Naive thymus-derived CD8-positive, alpha-beta T cell (primary cell): Measurements from ENCODE around the gene PSME4. TPM values are rescaled to one million over a fixed set of nuclear protein-coding genes. Genes with fewer than 3 reads are reported as not detected.

Experiments used
- ATAC-seq, 2 donors: fragments of 150-1000 bp; cut with Tn5 transposase in 1 of 2; sonication (Bioruptor Pico), chemical (Tn5 transposase) in 1 of 2; 1 replicate in 1 of 2; 2 replicates in 1 of 2; pipeline ENCODE4 v1.10.0; 2021; ENCODE audit warnings: mild to moderate bottlenecking in 2 of 2, moderate library complexity in 2 of 2
- POLR2A ChIA-PET: fragments of 350-600 bp; sonication (Branson Sonifier 250); formaldehyde crosslinking; loops from one replicate; lab custom pipeline; 2021; ENCODE audit warnings: antibody characterized with exemption; lab: Charles Lee
- DNase-seq, 10 donors: peaks; one replicate each; pipeline versions ENCODE4 v3.0.0 to v3.0.0-alpha.2; 2020 to 2022
- H3K27ac Mint-ChIP-seq, 10 donors: one replicate each; pipeline ENCODE4 v1.8.0; 2020 to 2022; ENCODE audit warnings: mild to moderate bottlenecking in 10 of 10, mixed read lengths in 10 of 10, moderate library complexity in 4 of 10, inconsistent platforms in 1 of 10
- H3K27me3 Mint-ChIP-seq, 5 donors: one replicate each; pipeline ENCODE4 v1.8.0; 2021 to 2022; ENCODE audit warnings: mixed read lengths in 5 of 5
- H3K36me3 Mint-ChIP-seq, 3 donors: one replicate each; pipeline ENCODE4 v1.8.0; 2020 to 2022; ENCODE audit warnings: mixed read lengths in 3 of 3, mild to moderate bottlenecking in 2 of 3, inconsistent platforms in 1 of 3
- H3K4me1 Mint-ChIP-seq, 4 donors: one replicate each; pipeline ENCODE4 v1.8.0; 2021 to 2022; ENCODE audit warnings: mixed read lengths in 4 of 4
- H3K4me3 Mint-ChIP-seq, 10 donors: one replicate each; pipeline ENCODE4 v1.8.0; 2020 to 2022; ENCODE audit warnings: mild to moderate bottlenecking in 10 of 10, mixed read lengths in 10 of 10, moderate library complexity in 6 of 10, inconsistent platforms in 1 of 10
- H3K9me3 Mint-ChIP-seq, 9 donors: one replicate each; pipeline ENCODE4 v1.8.0; 2020 to 2022; ENCODE audit warnings: mixed read lengths in 9 of 9, mild to moderate bottlenecking in 3 of 9, inconsistent platforms in 1 of 9, moderate library complexity in 1 of 9
- polyA plus RNA-seq, 3 donors: library from polyadenylated mRNA; unstranded; fragments of 300-500 nt; fragmentation: Illumina TruSeq; gene quantifications; one replicate each; pipeline ENCODE4 v1.2.3, GENCODE V29; 2021
- total RNA-seq, 8 experiments: library from RNA in 2 of 8; stranded (reverse) in 2 of 8; gene quantifications; one replicate each; pipeline ENCODE4 v1.2.3 and lab custom pipeline; 2021 to 2026

Gene PSME4
- total RNA-seq (10 to 100 TPM; 58.1 to 59.9 TPM), polyA plus RNA-seq (1 to 10 TPM; 3.5 to 4.3 (median 3.8) TPM), total RNA-seq (lab: John Stamatoyannopoulos, UW) (71.1 to 112 (median 78.8) reads per million in 6 experiments)

DNA sequence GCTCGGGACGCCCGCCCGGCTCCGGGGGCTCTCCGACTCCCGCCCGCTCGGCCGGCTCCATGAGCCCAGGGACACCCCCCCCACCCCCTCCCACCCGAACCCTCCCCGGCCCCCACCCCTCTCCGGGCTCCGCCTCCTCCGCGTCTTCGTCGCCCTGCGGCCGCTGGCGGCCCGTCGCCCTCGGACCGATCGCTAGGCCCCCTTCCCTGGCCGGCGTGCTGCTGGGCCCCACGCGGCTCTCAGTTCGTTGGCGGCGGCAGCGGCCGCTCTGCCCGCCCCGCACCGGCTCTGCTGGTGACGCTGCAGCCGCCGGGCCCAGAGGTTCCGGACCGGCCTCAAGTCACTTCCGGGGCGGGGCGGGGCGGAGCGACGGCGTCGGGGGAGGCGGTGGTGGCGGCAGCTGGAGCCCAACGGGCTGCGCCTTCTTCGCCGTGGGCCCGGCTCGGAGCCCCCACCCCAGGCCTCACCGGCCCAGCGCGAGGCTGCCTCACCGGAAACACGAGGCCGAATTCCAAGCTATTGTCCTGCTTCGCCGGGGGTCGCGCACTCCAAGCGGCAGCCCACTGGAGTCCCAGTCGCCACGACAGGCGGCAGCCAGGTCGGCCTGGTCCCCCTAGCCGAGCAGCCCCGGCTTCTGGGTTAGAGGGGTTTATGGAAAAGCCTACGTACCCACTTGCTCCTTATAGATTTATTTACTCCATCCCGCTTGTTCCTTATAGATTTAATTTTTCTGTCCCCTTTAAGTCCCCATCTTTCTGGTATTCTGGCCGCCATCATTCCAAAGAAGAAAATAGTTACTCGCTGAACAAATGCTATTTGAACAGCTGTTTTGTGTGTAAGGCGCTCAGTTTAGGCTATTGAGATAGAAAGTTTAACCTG is at the start of gene PSME4:
TSS of gene PSME4 (minus strand) at position 270 of the 879 bp plus-strand sequence. CDS start at position 61, 209 bp downstream.
- H3K27ac Mint-ChIP-seq: peak within 1 kb of the TSS; percentile 88 to 99 (median 96)
- H3K36me3 Mint-ChIP-seq: peaks cover 11 to 36% (median 16%) of the 10 kb centered on the region in 3 donors
- ATAC-seq: peak; percentile 89 to 90
- H3K4me1 Mint-ChIP-seq: peaks cover 34 to 67% (median 61%) of the 10 kb centered on the region in 4 donors
- H3K9me3 Mint-ChIP-seq: no peaks in the 10 kb centered on the region
- H3K27me3 Mint-ChIP-seq: no peaks in the 10 kb centered on the region
- peak; percentile 86 to 96 (median 91) for DNase-seq
- POLR2A ChIA-PET: interaction anchor here (0.7 to 5.0 kb wide), 20 partner anchors 8 to 145 kb away, joined by 3 to 46 read pairs (median 4); partner anchors contain the start of gene ACYP2
- peak within 1 kb of the TSS; percentile 86 to 100 (median 96) for H3K4me3 Mint-ChIP-seq

DNA sequence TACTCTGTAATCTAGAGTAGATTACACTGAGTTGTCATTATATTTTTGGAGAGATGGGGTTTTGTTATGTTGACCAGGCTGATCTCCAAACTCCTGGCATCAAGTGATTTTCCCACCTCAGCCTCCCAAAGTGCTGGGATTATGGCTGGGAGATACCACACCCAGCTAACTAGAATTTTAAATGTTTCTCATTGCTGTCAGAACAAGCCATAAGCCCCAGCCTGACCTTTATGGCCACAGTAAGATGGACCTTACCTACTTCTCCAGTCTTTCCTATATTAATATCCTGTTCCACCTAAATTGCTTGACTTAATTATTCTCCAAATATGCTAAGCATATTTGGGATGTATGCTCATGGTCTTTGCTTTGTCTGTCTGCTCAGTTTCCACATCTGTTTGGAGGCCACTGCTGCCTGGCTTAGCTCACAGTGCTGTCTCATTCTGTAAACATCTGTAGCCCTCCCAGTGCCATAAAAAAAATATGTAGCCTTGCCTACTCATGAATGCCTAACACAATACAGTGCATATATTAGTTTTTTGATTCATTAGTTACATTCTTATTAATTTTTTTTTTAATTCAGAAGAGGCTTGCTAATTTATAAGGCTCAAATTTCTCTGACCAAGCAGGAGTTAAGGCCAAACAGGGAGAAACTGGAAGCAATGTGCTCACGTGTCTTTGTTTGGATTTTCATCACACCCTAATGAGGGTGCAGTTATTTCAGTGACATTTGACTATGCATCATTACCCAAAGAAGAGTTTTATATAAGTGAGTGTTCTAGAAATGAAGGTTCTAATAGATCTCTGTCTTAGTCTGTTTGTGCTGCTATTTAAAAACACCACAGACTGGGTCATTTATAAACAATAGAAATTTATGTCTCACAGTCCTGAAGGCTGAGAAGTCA is 45.3 kb upstream of the PSME4 start:
- peaks cover 0 to 11% (median 5%) of the 10 kb centered on the region in 9 donors for H3K9me3 Mint-ChIP-seq
- ATAC-seq: no peak
- H3K4me1 Mint-ChIP-seq: peaks cover 19 to 48% (median 42%) of the 10 kb centered on the region in 4 donors

DNA sequence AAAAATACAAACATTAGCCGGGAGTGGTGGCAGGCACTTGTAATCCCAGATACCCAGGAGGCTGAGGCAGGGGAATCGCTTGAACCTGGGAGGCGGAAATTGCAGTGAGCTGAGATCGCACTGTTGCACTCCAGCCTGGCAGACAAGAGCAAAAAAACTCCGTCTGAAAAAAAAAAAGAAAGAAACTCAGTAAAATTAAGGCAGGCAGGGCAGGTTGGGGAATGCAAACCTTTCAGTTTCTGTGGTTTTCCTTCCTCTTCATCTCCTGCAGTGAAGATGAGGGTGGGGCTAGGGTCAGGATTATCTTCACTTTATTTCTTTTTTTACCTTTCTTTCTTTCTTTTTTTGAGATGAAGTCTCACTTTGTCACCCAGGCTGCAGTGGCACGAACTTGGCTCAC is 43.2 kb upstream of the PSME4 start:
- POLR2A ChIA-PET: interaction anchor here (0.7 to 4.5 kb wide), 4 partner anchors 19 to 44 kb away, joined by 3 to 24 read pairs (median 5); partner anchors contain the start of gene PSME4
- no peaks in the 10 kb centered on the region for H3K27me3 Mint-ChIP-seq
- peaks cover 23 to 55% (median 51%) of the 10 kb centered on the region in 4 donors for H3K4me1 Mint-ChIP-seq
- ATAC-seq (peak; percentile 78 to 80), DNase-seq (peak in 3 of 10 donors; percentile 40 to 42 (median 42))
- H3K36me3 Mint-ChIP-seq: peaks cover 5 to 6% (median 6%) of the 10 kb centered on the region in 3 donors
- H3K4me3 Mint-ChIP-seq: peak overlapping the region; percentile 52 to 84 (median 76)
- H3K9me3 Mint-ChIP-seq: peaks cover 0 to 2% (median 0%) of the 10 kb centered on the region in 9 donors
- peak overlapping the region; percentile 85 to 97 (median 94) for H3K27ac Mint-ChIP-seq

More for the DNA sequence above, 45.3 kb upstream of the PSME4 start:
- POLR2A ChIA-PET: interaction anchor here (0.7 kb wide), 1 partner anchor 24 kb away, joined by 6 read pairs; no protein-coding TSS in a partner anchor
- Mint-ChIP-seq H3K4me3 (peak overlapping the region in 1 of 10 donors; percentile 1), H3K36me3 (peaks cover 8 to 16% (median 10%) of the 10 kb centered on the region in 3 donors), H3K27ac (peak overlapping the region; percentile 73 to 91 (median 86)), H3K27me3 (no peaks in the 10 kb centered on the region)
- DNase-seq: no peak

DNA sequence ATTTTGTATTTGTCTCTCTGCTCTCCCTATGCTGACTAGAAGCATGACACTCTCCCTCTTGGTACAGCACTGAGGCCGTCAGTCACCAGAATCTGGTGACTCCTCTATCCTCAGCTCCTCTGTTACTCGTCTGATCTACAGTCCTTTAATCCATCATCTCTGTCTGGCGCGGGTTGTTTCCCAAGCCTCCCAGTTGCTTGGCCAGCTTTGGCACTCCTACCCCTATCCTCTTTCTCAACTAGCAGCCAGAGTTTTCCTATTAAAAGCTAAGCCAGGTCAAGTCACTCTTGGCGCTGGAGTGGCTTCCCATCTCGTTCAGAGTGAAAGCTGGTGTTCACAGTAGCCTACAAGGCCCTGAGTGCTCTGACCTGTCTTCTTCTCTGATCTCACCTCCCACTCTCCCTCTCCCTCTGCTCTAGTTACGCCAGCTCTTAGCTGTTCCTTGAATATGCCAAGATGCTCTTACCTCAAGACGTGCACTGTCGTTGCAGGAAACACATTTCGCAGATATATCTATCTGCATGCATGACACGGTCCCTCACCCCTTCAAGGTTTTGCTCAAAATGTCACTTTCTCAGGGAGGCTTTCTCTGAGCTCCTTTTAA is 41.8 kb upstream of the PSME4 start:
- Mint-ChIP-seq H3K27me3 (no peaks in the 10 kb centered on the region), H3K36me3 (peaks cover 0 to 3% (median 2%) of the 10 kb centered on the region in 3 donors), H3K4me1 (peaks cover 23 to 56% (median 52%) of the 10 kb centered on the region in 4 donors), H3K9me3 (no peaks in the 10 kb centered on the region), H3K27ac (peak overlapping the region; percentile 83 to 97 (median 91)), H3K4me3 (peak overlapping the region in 9 of 10 donors; percentile 25 to 77 (median 55))
- ATAC-seq: peak; percentile 26 to 44
- POLR2A ChIA-PET: interaction anchor here (0.5 to 4.5 kb wide), 7 partner anchors 8 to 81 kb away, joined by 3 to 24 read pairs (median 5); partner anchors contain the start of gene PSME4
- DNase-seq: peak in 1 of 10 donors; percentile 4

DNA sequence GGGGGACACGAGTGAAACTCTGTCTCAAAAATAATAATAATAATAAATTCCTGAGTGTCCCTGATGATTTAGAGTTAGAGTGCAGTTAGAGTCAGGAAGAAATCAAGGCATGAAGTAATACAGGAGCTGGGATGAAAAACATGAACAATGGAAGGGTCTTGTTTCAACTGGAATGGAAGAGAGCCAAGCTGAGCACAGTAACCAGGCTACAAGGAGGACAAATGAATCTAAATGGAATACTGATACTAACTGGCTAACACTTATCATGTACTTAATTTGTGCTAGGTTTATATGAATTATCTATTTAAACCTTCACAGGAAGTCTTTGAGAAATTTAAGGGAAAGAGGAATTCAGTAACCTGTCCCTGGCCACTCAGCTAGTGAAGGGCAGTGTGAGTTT is 38.8 kb upstream of the PSME4 start:
- POLR2A ChIA-PET: interaction anchor here (0.9 to 1.0 kb wide), 2 partner anchors 11 to 38 kb away, joined by 3 to 4 read pairs; partner anchors contain the start of gene PSME4
- Mint-ChIP-seq H3K9me3 (no peaks in the 10 kb centered on the region), H3K36me3 (no peaks in the 10 kb centered on the region), H3K4me3 (no peak overlapping the region), H3K27me3 (no peaks in the 10 kb centered on the region), H3K4me1 (peaks cover 19 to 40% (median 39%) of the 10 kb centered on the region in 4 donors), H3K27ac (peak overlapping the region in 7 of 10 donors; percentile 15 to 77 (median 52))
- DNase-seq (no peak), ATAC-seq (no peak)

GRCh38 chr2:54008439-54008838 is 37.6 kb upstream of the PSME4 start:
- ATAC-seq (no peak), DNase-seq (no peak)
- no peaks in the 10 kb centered on the region for H3K27me3 Mint-ChIP-seq
- peak overlapping the region in 3 of 10 donors; percentile 31 to 77 (median 35) for H3K27ac Mint-ChIP-seq
- no peak overlapping the region for H3K4me3 Mint-ChIP-seq
- POLR2A ChIA-PET: interaction anchor here (0.5 kb wide), 1 partner anchor 38 kb away, joined by 3 read pairs; no protein-coding TSS in a partner anchor
- no peaks in the 10 kb centered on the region for H3K36me3 Mint-ChIP-seq
- peaks cover 14 to 32% (median 28%) of the 10 kb centered on the region in 4 donors for H3K4me1 Mint-ChIP-seq
- H3K9me3 Mint-ChIP-seq: no peaks in the 10 kb centered on the region

GRCh38 chr2:54000524-54000923 is 29.7 kb upstream of the PSME4 start:
- Mint-ChIP-seq H3K4me3 (no peak overlapping the region), H3K4me1 (peaks cover 0 to 12% (median 6%) of the 10 kb centered on the region in 4 donors), H3K27me3 (no peaks in the 10 kb centered on the region), H3K27ac (peak overlapping the region in 6 of 10 donors; percentile 9 to 43 (median 24)), H3K36me3 (peaks cover 0 to 4% (median 0%) of the 10 kb centered on the region in 3 donors), H3K9me3 (no peaks in the 10 kb centered on the region)
- no peak for DNase-seq
- POLR2A ChIA-PET: interaction anchor here (1.0 to 1.2 kb wide), 2 partner anchors 11 to 30 kb away, joined by 3 to 5 read pairs; partner anchors contain the start of gene PSME4
- ATAC-seq: no peak

DNA sequence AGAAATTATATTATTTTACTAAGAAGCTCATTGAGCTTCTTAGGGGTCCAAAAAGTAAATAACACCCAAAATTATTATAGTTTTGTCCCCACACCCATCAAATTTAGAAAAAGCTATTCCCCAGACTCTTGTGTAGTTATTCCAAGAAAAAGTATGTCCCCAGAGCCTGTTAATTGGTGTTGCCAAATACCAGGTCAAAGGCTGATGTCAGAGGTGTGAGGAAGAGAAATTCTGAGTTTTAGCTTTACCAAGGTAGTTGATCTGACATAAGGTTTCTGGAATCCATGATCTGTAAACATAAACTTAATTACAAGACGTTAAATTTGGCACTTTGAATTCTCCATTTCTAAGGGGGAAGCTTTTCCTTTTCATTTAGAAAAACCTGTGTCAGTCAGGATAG is 29.3 kb upstream of the PSME4 start:
- DNase-seq: no peak
- H3K9me3 Mint-ChIP-seq: no peaks in the 10 kb centered on the region
- peaks cover 0 to 4% (median 0%) of the 10 kb centered on the region in 3 donors for H3K36me3 Mint-ChIP-seq
- H3K27me3 Mint-ChIP-seq: no peaks in the 10 kb centered on the region
- POLR2A ChIA-PET: no interaction called here
- peak overlapping the region in 4 of 10 donors; percentile 22 to 54 (median 33) for H3K27ac Mint-ChIP-seq
- no peak for ATAC-seq
- peaks cover 2 to 13% (median 7%) of the 10 kb centered on the region in 4 donors for H3K4me1 Mint-ChIP-seq
- no peak overlapping the region for H3K4me3 Mint-ChIP-seq

GRCh38 chr2:53998834-53999233 is 28.0 kb upstream of the PSME4 start:
- Mint-ChIP-seq H3K4me3 (no peak overlapping the region), H3K27ac (no peak overlapping the region), H3K36me3 (peaks cover 0 to 4% (median 0%) of the 10 kb centered on the region in 3 donors), H3K9me3 (no peaks in the 10 kb centered on the region), H3K27me3 (no peaks in the 10 kb centered on the region), H3K4me1 (peaks cover 3 to 23% (median 16%) of the 10 kb centered on the region in 4 donors)
- DNase-seq: no peak
- ATAC-seq: no peak
- POLR2A ChIA-PET: interaction anchor here (1.0 to 1.2 kb wide), 2 partner anchors 11 to 14 kb away, joined by 3 read pairs; no protein-coding TSS in a partner anchor

DNA sequence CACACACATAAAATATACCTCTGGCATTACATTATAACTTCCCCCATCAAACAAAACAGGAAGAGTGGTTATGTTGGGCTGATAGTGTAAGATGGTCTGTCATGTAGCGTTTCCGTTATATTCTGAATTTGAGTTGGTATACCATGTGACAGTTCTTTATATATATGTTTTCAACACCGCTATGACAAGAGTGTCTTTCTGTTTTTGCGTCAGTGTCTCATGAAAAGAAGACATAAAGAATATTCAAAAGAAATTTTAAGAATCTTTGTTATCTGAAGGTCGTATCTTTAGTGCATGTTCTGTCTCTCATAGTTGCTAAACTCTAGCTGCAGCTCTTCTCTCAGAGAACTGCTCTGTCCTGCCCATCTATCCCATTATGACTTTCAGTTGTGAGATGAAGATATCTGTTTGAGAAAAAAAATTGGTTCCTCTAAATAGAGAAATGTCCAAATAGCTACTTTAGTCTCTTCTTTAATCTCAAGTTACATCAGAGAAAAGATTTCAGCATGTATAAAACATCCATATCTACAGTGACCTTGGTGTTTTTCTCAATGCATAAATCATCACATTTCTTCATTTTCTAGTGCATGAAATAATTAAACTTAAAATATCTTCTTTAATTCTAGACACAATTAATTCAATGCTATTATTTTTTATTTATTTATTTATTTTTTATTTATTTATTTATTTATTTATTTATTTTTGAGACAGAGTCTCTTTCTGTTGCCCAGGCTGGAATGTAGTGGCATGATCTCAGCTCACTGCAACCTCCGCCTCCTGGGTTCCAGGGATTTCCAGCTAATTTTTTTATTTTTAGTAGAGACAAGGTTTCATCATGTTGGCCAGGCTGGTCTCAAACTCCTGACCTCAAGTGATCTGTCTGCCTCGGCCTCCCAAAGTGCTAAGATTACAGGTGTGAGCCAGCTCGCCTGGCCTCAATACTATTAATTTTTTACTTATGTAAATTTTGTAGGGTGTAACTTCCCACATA is 24.3 kb upstream of the PSME4 start:
- Mint-ChIP-seq H3K4me3 (peak overlapping the region; percentile 63 to 83 (median 71)), H3K27ac (peak overlapping the region; percentile 84 to 99 (median 95)), H3K36me3 (peaks cover 4 to 7% (median 4%) of the 10 kb centered on the region in 3 donors), H3K27me3 (no peaks in the 10 kb centered on the region), H3K4me1 (peaks cover 14 to 37% (median 34%) of the 10 kb centered on the region in 4 donors), H3K9me3 (no peaks in the 10 kb centered on the region)
- DNase-seq (peak in 4 of 10 donors; percentile 41 to 89 (median 83)), ATAC-seq (peak; percentile 94 to 96)
- POLR2A ChIA-PET: interaction anchor here (0.7 to 3.8 kb wide), 11 partner anchors 8 to 1623 kb away, joined by 3 to 46 read pairs (median 5); partner anchors contain the start of genes ACYP2 and PSME4
